HepG2 (cell line): Measurements from ENCODE around the gene ZCCHC3. TPM values are rescaled to one million over a fixed set of nuclear protein-coding genes. Genes with fewer than 3 reads are reported as not detected.

Source experiments
- BORCS8-MEF2B ChIP-seq: sonication (generic); formaldehyde crosslinking; IDR thresholded peaks from 2 replicates; pipeline ENCODE4 v1.8.0; 2022; ENCODE audit warnings: mild to moderate bottlenecking, missing genetic modification reagents
- CBX2 ChIP-seq, 2 experiments: fragments of 200-600 bp in 1 of 2; sonication (generic); formaldehyde crosslinking in 1 of 2; IDR thresholded peaks; 2 replicates each; pipeline versions ENCODE4 v1.7.0 to v1.8.1; 2018 to 2022; ENCODE audit warnings: low read depth in 2 of 2, low read length in 1 of 2, mild to moderate bottlenecking in 1 of 2, missing genetic modification reagents in 1 of 2
- FOSL1 ChIP-seq: sonication (generic); formaldehyde crosslinking; IDR thresholded peaks from 2 replicates; pipeline ENCODE4 v1.9.0; 2021; ENCODE audit warnings: missing genetic modification reagents, borderline replicate concordance
- MYNN ChIP-seq: sonication (generic); formaldehyde crosslinking; IDR thresholded peaks from 2 replicates; pipeline ENCODE4 v1.4.0; 2020; ENCODE audit warnings: mild to moderate bottlenecking, low read depth, missing genetic modification reagents
- NR2F1 ChIP-seq, 2 experiments: fragments of 450-650 bp in 1 of 2; formaldehyde crosslinking in 1 of 2; IDR thresholded peaks; 2 replicates each; pipeline versions ENCODE4 v1.5.0 to v1.6.1; 2016 to 2020; ENCODE audit warnings: mild to moderate bottlenecking in 1 of 2, missing compliant biosample characterization in 1 of 2, missing genetic modification reagents in 1 of 2, moderate library complexity in 1 of 2
- PTBP1 ChIP-seq: fragments of 200-400 bp; formaldehyde crosslinking; IDR thresholded peaks from 2 replicates; pipeline ENCODE4 v1.6.1; 2018; ENCODE audit warnings: low read length, low read depth; ENCODE audit not compliant: poor library complexity, severe bottlenecking
- SYNCRIP ChIP-seq: fragments of 200-400 bp; formaldehyde crosslinking; IDR thresholded peaks from 2 replicates; pipeline ENCODE4 v1.6.1; 2018; ENCODE audit warnings: mild to moderate bottlenecking, low read depth, low read length; ENCODE audit not compliant: insufficient read depth
- TAF1 ChIP-seq: sonication (generic); formaldehyde crosslinking; IDR thresholded peaks from 2 replicates; pipeline ENCODE4 v1.4.0; 2020; ENCODE audit warnings: missing genetic modification reagents
- XBP1 ChIP-seq: sonication (generic); formaldehyde crosslinking; IDR thresholded peaks from 2 replicates; pipeline ENCODE4 v1.5.0; 2020; ENCODE audit warnings: missing genetic modification reagents
- ZNF143 ChIP-seq: sonication (generic); formaldehyde crosslinking; IDR thresholded peaks from 2 replicates; pipeline ENCODE4 v1.4.0; 2020; ENCODE audit warnings: missing genetic modification reagents
- ZNF562 ChIP-seq: sonication (generic); formaldehyde crosslinking; IDR thresholded peaks from 2 replicates; pipeline ENCODE4 v1.8.0; 2022; ENCODE audit warnings: missing genetic modification reagents, borderline replicate concordance
- ZNF574 ChIP-seq: sonication (generic); formaldehyde crosslinking; IDR thresholded peaks from 2 replicates; pipeline ENCODE4 v1.4.0; 2020; ENCODE audit warnings: missing genetic modification reagents
- ZNF780A ChIP-seq: sonication (generic); formaldehyde crosslinking; IDR thresholded peaks from 2 replicates; pipeline ENCODE4 v1.8.0; 2022; ENCODE audit warnings: mild to moderate bottlenecking, missing genetic modification reagents, moderate library complexity
- polyA plus RNA-seq, 8 experiments: library from polyadenylated mRNA; depleted of rRNA in 3 of 8; stranded (reverse) in 7 of 8; unstranded in 1 of 8; fragments of >200 nt; fragmentation: Illumina TruSeq in 4 of 8; extraction: Trizol in 4 of 8; gene quantifications; 2 replicates each; pipeline versions ENCODE4 v1.2.1 to v1.2.3, GENCODE V29; 2011 to 2016; ENCODE audit warnings: low read depth in 4 of 8, missing spikeins in 1 of 8, mixed read lengths in 1 of 8; ENCODE audit not compliant: insufficient read depth in 1 of 8
- total RNA-seq, 5 experiments: library from RNA; depleted of rRNA; stranded (reverse); fragments of >200 nt; fragmentation: Illumina TruSeq; extraction: Trizol; gene quantifications; 2 replicates each; pipeline ENCODE4 v1.2.3, GENCODE V29; 2016; ENCODE audit warnings: low read depth in 1 of 5
- TF ChIP-seq, protein P1 (sequence below): sonication (generic); formaldehyde crosslinking; IDR thresholded peaks from 2 replicates; pipeline ENCODE4 v1.5.1; 2020; ENCODE audit warnings: missing genetic modification reagents, mild to moderate bottlenecking, borderline replicate concordance

The ZCCHC3 gene
- total and polyA plus RNA-seq, 2 of the 13 experiments (the other 11 are each of a cell fraction or from before 2014, with no cell fraction given) = 46.6 to 63.0 TPM

- no peak for TF ChIP-seq ZNF574 (CRISPR knock-in tag)
- TF ChIP-seq ZNF780A (CRISPR knock-in tag) = no peak
- TF ChIP-seq SYNCRIP = no peak
- no peak for TF ChIP-seq BORCS8-MEF2B (CRISPR knock-in tag)
- no peak for TF ChIP-seq CBX2 (IDR thresholded peaks at IDR 0.05; ENCODE audit: low read depth, low read length)
- TF ChIP-seq CBX2 (CRISPR knock-in tag; IDR thresholded peaks at IDR 0.05; ENCODE audit: low read depth) = no peak
- TF ChIP-seq XBP1 = no peak
- TF ChIP-seq NR2F1 (CRISPR knock-in tag; IDR thresholded peaks at IDR 0.05) = no peak
- no peak for TF ChIP-seq ZNF143 (CRISPR knock-in tag)
- TF ChIP-seq ZNF562 (CRISPR knock-in tag) = no peak
- no peak for TF ChIP-seq PTBP1
- TF ChIP-seq FOSL1 (CRISPR knock-in tag) = no peak
- TF ChIP-seq, protein P1, sequence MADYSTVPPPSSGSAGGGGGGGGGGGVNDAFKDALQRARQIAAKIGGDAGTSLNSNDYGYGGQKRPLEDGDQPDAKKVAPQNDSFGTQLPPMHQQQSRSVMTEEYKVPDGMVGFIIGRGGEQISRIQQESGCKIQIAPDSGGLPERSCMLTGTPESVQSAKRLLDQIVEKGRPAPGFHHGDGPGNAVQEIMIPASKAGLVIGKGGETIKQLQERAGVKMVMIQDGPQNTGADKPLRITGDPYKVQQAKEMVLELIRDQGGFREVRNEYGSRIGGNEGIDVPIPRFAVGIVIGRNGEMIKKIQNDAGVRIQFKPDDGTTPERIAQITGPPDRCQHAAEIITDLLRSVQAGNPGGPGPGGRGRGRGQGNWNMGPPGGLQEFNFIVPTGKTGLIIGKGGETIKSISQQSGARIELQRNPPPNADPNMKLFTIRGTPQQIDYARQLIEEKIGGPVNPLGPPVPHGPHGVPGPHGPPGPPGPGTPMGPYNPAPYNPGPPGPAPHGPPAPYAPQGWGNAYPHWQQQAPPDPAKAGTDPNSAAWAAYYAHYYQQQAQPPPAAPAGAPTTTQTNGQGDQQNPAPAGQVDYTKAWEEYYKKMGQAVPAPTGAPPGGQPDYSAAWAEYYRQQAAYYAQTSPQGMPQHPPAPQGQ (CRISPR knock-in tag) = no peak
- TF ChIP-seq MYNN (CRISPR knock-in tag) = no peak
- TF ChIP-seq TAF1 (CRISPR knock-in tag) = no peak
These were observed 13.2 kb upstream of the ZCCHC3 start (continued) for GRCh38 chr20:284172-284571.
